H9 (cell line): ENCODE data around the gene TBC1D22A. TPM values are rescaled to one million over a fixed set of nuclear protein-coding genes. Genes with fewer than 3 reads are reported as not detected.

Experiments
- DNase-seq: peaks from one replicate; pipeline ENCODE4 v3.0.0-alpha.2; 2017
- H2AFZ ChIP-seq: one replicate; pipeline ENCODE4 v1.6.1; 2013; ENCODE audit warnings: mild to moderate bottlenecking, low read length, control low read depth, moderate library complexity
- H2AK5ac ChIP-seq: 2 replicates; pipeline ENCODE4 v1.6.1; 2013; ENCODE audit warnings: low read length, control low read depth, mixed read lengths; ENCODE audit not compliant: insufficient read length
- H2BK120ac ChIP-seq: one replicate; pipeline ENCODE4 v1.6.1; 2013; ENCODE audit warnings: low read depth, mild to moderate bottlenecking, low read length, control low read depth, inconsistent platforms; ENCODE audit not compliant: poor library complexity, severe bottlenecking
- H2BK12ac ChIP-seq: 2 replicates; pipeline ENCODE4 v1.6.1; 2013; ENCODE audit warnings: low read length, control low read depth, mixed read lengths, low read depth; ENCODE audit not compliant: insufficient read length
- H2BK15ac ChIP-seq: 2 replicates; pipeline ENCODE4 v1.6.1; 2013; ENCODE audit warnings: low read depth, low read length, control low read depth
- H2BK20ac ChIP-seq: one replicate; pipeline ENCODE4 v1.6.1; 2013; ENCODE audit warnings: low read depth, mild to moderate bottlenecking, low read length, control low read depth, inconsistent platforms; ENCODE audit not compliant: poor library complexity, severe bottlenecking
- H2BK5ac ChIP-seq: 2 replicates; pipeline ENCODE4 v1.6.1; 2013; ENCODE audit warnings: low read length, control low read depth, mixed read lengths; ENCODE audit not compliant: insufficient read length
- H3K14ac ChIP-seq: 2 replicates; pipeline ENCODE4 v1.6.1; 2013; ENCODE audit warnings: low read length, control low read depth; ENCODE audit not compliant: insufficient read depth
- H3K18ac ChIP-seq: 2 replicates; pipeline ENCODE4 v1.6.1; 2013; ENCODE audit warnings: low read depth, mild to moderate bottlenecking, mixed read lengths, low read length, control low read depth; ENCODE audit not compliant: insufficient read length
- H3K23ac ChIP-seq: 2 replicates; pipeline ENCODE4 v1.6.1; 2013; ENCODE audit warnings: low read length, control low read depth, mixed read lengths, low read depth; ENCODE audit not compliant: insufficient read length
- H3K23me2 ChIP-seq: 2 replicates; pipeline ENCODE4 v1.6.1; 2013; ENCODE audit warnings: low read depth, mild to moderate bottlenecking, mixed read lengths, low read length, control low read depth; ENCODE audit not compliant: insufficient read length, poor library complexity, severe bottlenecking
- H3K27ac ChIP-seq: 2 replicates; pipeline ENCODE4 v1.5.1; 2013; ENCODE audit warnings: low read length, control low read depth, mixed read lengths, low read depth; ENCODE audit not compliant: insufficient read length
- H3K27me3 ChIP-seq: 2 replicates; pipeline ENCODE4 v1.6.1; 2013; ENCODE audit warnings: low read length, control low read depth, inconsistent platforms; ENCODE audit not compliant: insufficient read depth
- H3K4ac ChIP-seq: 2 replicates; pipeline ENCODE4 v1.6.1; 2013; ENCODE audit warnings: low read depth, mild to moderate bottlenecking, control low read depth, inconsistent platforms, low read length, moderate library complexity
- H3K4me1 ChIP-seq: 2 replicates; pipeline ENCODE4 v1.6.1; 2013; ENCODE audit warnings: low read length, control low read depth, inconsistent platforms; ENCODE audit not compliant: insufficient read depth
- H3K4me2 ChIP-seq: 2 replicates; pipeline ENCODE4 v1.6.1; 2013; ENCODE audit warnings: low read length, control low read depth, mixed read lengths; ENCODE audit not compliant: insufficient read length, insufficient read depth
- H3K56ac ChIP-seq: 2 replicates; pipeline ENCODE4 v1.6.1; 2013; ENCODE audit warnings: low read depth, mild to moderate bottlenecking, mixed read lengths, low read length, control low read depth; ENCODE audit not compliant: insufficient read length
- H3K79me1 ChIP-seq: 2 replicates; pipeline ENCODE4 v1.6.1; 2013; ENCODE audit warnings: low read depth, mild to moderate bottlenecking, moderate library complexity, low read length, control low read depth, inconsistent platforms; ENCODE audit not compliant: insufficient read depth, poor library complexity, severe bottlenecking
- H3K79me2 ChIP-seq: 2 replicates; pipeline ENCODE4 v1.6.1; 2013; ENCODE audit warnings: low read length, control low read depth, inconsistent platforms; ENCODE audit not compliant: insufficient read depth
- H3K9ac ChIP-seq: 2 replicates; pipeline ENCODE4 v1.6.1; 2013; ENCODE audit warnings: low read length, control low read depth, mixed read lengths; ENCODE audit not compliant: insufficient read length; ENCODE audit errors: extremely low read depth
- H3K9me3 ChIP-seq: one replicate; pipeline ENCODE4 v1.6.1; 2013; ENCODE audit warnings: low read depth, low read length, inconsistent platforms; ENCODE audit not compliant: control insufficient read depth
- H3T11ph ChIP-seq: one replicate; pipeline ENCODE4 v1.6.1; 2013; ENCODE audit warnings: mild to moderate bottlenecking, low read length, control low read depth, inconsistent platforms
- H4K20me1 ChIP-seq: one replicate; pipeline ENCODE4 v1.6.1; 2013; ENCODE audit not compliant: control insufficient read depth, insufficient read length, insufficient read depth
- H4K5ac ChIP-seq: 2 replicates; pipeline ENCODE4 v1.6.1; 2013; ENCODE audit warnings: low read depth, mild to moderate bottlenecking, mixed read lengths, low read length, control low read depth; ENCODE audit not compliant: insufficient read length
- H4K8ac ChIP-seq: replicated peaks from 2 replicates; pipeline ENCODE4 v1.6.1; 2013; ENCODE audit warnings: low read length, control low read depth, mixed read lengths, low read depth; ENCODE audit not compliant: insufficient read length
- H4K91ac ChIP-seq: 2 replicates; pipeline ENCODE4 v1.6.1; 2013; ENCODE audit warnings: low read depth, mild to moderate bottlenecking, moderate library complexity, mixed read lengths, low read length, control low read depth; ENCODE audit not compliant: insufficient read length
- H3K27ac Mint-ChIP-seq, 3 experiments: 2 replicates in 2 of 3; 3 replicates in 1 of 3; pipeline ENCODE4 v1.8.0; 2020 to 2021; ENCODE audit warnings: mixed read lengths in 3 of 3, mild to moderate bottlenecking in 1 of 3, moderate library complexity in 1 of 3
- H3K27me3 Mint-ChIP-seq: 2 replicates; pipeline ENCODE4 v1.8.0; 2021; ENCODE audit warnings: low read depth, mild to moderate bottlenecking, moderate library complexity, mixed read lengths
- H3K36me3 Mint-ChIP-seq, 3 experiments: 2 replicates in 2 of 3; 3 replicates in 1 of 3; pipeline ENCODE4 v1.8.0; 2020 to 2021; ENCODE audit warnings: low read depth in 3 of 3, mixed read lengths in 3 of 3; ENCODE audit not compliant: insufficient read depth in 1 of 3
- H3K4me1 Mint-ChIP-seq, 2 experiments: 2 replicates each; pipeline ENCODE4 v1.8.0; 2020; ENCODE audit warnings: mixed read lengths in 2 of 2
- H3K4me3 Mint-ChIP-seq, 2 experiments: 2 replicates in 1 of 2; 3 replicates in 1 of 2; pipeline ENCODE4 v1.8.0; 2020 to 2021; ENCODE audit warnings: mild to moderate bottlenecking in 2 of 2, mixed read lengths in 2 of 2, moderate library complexity in 1 of 2
- H3K9me3 Mint-ChIP-seq, 2 experiments: 2 replicates in 1 of 2; 3 replicates in 1 of 2; pipeline ENCODE4 v1.8.0; 2020; ENCODE audit warnings: mild to moderate bottlenecking in 2 of 2, mixed read lengths in 2 of 2, moderate library complexity in 1 of 2
- WGBS: extraction: QIAGEN DNeasy Blood & Tissue Kit; methylation state at CpG from one replicate; pipeline ENCODE4 v1.1.7; 2013; ENCODE audit warnings: missing lambda C conversion rate, low lambda C conversion rate, mixed read lengths; ENCODE audit not compliant: insufficient read length; ENCODE audit errors: extremely low coverage; 5-methylcytosine and 5-hydroxymethylcytosine counted together
- total RNA-seq: library from RNA; stranded (reverse); gene quantifications from 2 replicates; pipeline ENCODE4 v1.2.1, GENCODE V29; 2021
- TF ChIP-seq, protein P1 (sequence below): fragments of 200-600 bp; sonication (generic); conservative IDR thresholded peaks from 3 replicates; pipeline ENCODE4 v1.8.0; 2021; ENCODE audit warnings: antibody characterized with exemption, mild to moderate bottlenecking

Gene TBC1D22A
- total RNA-seq, 1 experiment from 2014 or later, result 20.8 TPM

DNA sequence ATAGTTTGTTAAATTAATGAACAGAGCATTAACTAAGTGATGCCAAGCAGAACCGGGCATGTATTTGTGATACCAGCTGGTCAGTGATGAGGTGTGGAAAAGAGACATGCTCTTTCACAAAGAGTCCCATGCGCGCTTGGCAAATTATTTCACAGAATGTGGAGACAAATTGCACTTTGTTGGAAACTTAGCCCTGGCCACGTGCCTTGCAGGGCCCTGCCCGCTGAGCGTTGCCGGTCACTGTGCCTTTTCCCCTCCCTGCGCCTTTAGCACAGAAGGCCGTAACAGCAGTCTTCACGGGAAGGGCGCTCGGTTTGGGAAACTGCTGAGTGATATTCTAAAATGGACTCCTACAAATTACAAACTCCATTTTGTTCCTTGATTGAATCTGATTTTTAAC, 235.9 kb downstream of the TBC1D22A start:
- no peaks in the 10 kb centered on the region for H3K79me2 ChIP-seq
- no peak overlapping the region for H3K4ac ChIP-seq
- Mint-ChIP-seq H3K9me3 (peaks cover 0 to 2% of the 10 kb centered on the region in 2 experiments; a peak in 1 of 5 replicates), H3K36me3 (peaks cover 0 to 6% (median 5%) of the 10 kb centered on the region in 3 experiments; a peak in 5 of 7 replicates), H3K4me3 (no peak overlapping the region), H3K27me3 (no peaks in the 10 kb centered on the region), H3K27ac (no peak overlapping the region), H3K4me1 (peaks cover 2 to 13% of the 10 kb centered on the region in 2 experiments; a peak in 3 of 4 replicates)
- H3K14ac ChIP-seq, result no peak overlapping the region
- no peak overlapping the region for H4K5ac ChIP-seq
- H4K20me1 ChIP-seq, result no peaks in the 10 kb centered on the region
- H2BK20ac ChIP-seq, result no peak overlapping the region
- no peaks in the 10 kb centered on the region for H3K9me3 ChIP-seq
- no peaks in the 10 kb centered on the region for H3K27me3 ChIP-seq
- no peak overlapping the region for H2BK5ac ChIP-seq
- H3K4me1 ChIP-seq, result no peaks in the 10 kb centered on the region
- no peak for DNase-seq
- no peak overlapping the region for H3K4me2 ChIP-seq
- H2BK15ac ChIP-seq, result no peak overlapping the region
- H2BK120ac ChIP-seq, result no peak overlapping the region
- no peak overlapping the region for H3K23ac ChIP-seq
- H2BK12ac ChIP-seq, result no peak overlapping the region
- no peaks in the 10 kb centered on the region for H3K79me1 ChIP-seq
- TF ChIP-seq, protein P1, sequence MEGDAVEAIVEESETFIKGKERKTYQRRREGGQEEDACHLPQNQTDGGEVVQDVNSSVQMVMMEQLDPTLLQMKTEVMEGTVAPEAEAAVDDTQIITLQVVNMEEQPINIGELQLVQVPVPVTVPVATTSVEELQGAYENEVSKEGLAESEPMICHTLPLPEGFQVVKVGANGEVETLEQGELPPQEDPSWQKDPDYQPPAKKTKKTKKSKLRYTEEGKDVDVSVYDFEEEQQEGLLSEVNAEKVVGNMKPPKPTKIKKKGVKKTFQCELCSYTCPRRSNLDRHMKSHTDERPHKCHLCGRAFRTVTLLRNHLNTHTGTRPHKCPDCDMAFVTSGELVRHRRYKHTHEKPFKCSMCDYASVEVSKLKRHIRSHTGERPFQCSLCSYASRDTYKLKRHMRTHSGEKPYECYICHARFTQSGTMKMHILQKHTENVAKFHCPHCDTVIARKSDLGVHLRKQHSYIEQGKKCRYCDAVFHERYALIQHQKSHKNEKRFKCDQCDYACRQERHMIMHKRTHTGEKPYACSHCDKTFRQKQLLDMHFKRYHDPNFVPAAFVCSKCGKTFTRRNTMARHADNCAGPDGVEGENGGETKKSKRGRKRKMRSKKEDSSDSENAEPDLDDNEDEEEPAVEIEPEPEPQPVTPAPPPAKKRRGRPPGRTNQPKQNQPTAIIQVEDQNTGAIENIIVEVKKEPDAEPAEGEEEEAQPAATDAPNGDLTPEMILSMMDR, result no peak
- H3K23me2 ChIP-seq, result no peaks in the 10 kb centered on the region
- no peak overlapping the region for H2AK5ac ChIP-seq
- H3K9ac ChIP-seq, result no peak overlapping the region
- no peak overlapping the region for H4K8ac ChIP-seq
- WGBS, result no CpG with 5 or more reads among the region's 12 CpGs
- no peak overlapping the region for H3K18ac ChIP-seq
- H2AFZ ChIP-seq, result no peak overlapping the region
- H4K91ac ChIP-seq, result no peak overlapping the region
- H3T11ph ChIP-seq, result no peak overlapping the region
- no peak overlapping the region for H3K27ac ChIP-seq
- no peak overlapping the region for H3K56ac ChIP-seq
